Prostate gland (tissue), 2 donors: ENCODE measurements around the gene DKK3. TPM values are rescaled to one million over a fixed set of nuclear protein-coding genes. Genes with fewer than 3 reads are reported as not detected.

Experiments used
- DNase-seq: peaks from one replicate; pipeline ENCODE4 v3.0.0-alpha.2; 2019; ENCODE audit warnings: low spot score
- H3K27ac ChIP-seq, 2 donors: fragments of 200-600 bp; sonication (generic); 2 replicates each; pipeline ENCODE4 v1.5.1; 2017 to 2019
- H3K27me3 ChIP-seq: fragments of 200-600 bp; sonication (generic); replicated peaks from 2 replicates; pipeline ENCODE4 v1.5.1; 2019; ENCODE audit not compliant: insufficient read depth
- H3K36me3 ChIP-seq, 2 donors: fragments of 200-600 bp; sonication (generic); 1 replicate in 1 of 2; 2 replicates in 1 of 2; pipeline versions ENCODE4 v1.5.1 to v1.8.1; 2017 to 2019
- H3K4me1 ChIP-seq: fragments of 200-600 bp; sonication (generic); replicated peaks from 2 replicates; pipeline ENCODE4 v1.5.1; 2019
- H3K4me3 ChIP-seq, 2 donors: fragments of 200-600 bp; sonication (generic); 2 replicates each; pipeline ENCODE4 v1.5.1; 2017 to 2019
- H3K9me3 ChIP-seq: fragments of 200-600 bp; sonication (generic); 2 replicates; pipeline ENCODE4 v1.5.1; 2017
- POLR2A ChIP-seq: fragments of 450-650 bp; IDR thresholded peaks from one replicate; pipeline ENCODE4 v1.6.1; 2016; ENCODE audit warnings: antibody characterized with exemption, mild to moderate bottlenecking
- POLR2AphosphoS5 ChIP-seq: sonication (generic); formaldehyde crosslinking; IDR thresholded peaks from one replicate; pipeline ENCODE4 v1.6.1; 2017; ENCODE audit warnings: antibody characterized with exemption
- WGBS: methylation state at CpG from one replicate; pipeline ENCODE4 v1.1.5; 2018; 5-methylcytosine and 5-hydroxymethylcytosine counted together
- intact Hi-C: fragments of 100-400 bp; cut with DNase I; formaldehyde crosslinking; loops from one replicate; pipeline ENCODE4 v1.14.2; 2022
- total RNA-seq, 2 donors: library from RNA; depleted of rRNA; stranded (reverse); fragments of >200 nt; gene quantifications; one replicate each; pipeline ENCODE4 v1.1.0, GENCODE V29; 2016
- TF ChIP-seq, protein P1 (sequence below), 4 experiments: fragments of 200-600 bp in 2 of 4; fragments of 450-650 bp in 2 of 4; sonication (generic) in 2 of 4; IDR thresholded peaks; 1 replicate in 3 of 4; 2 replicates in 1 of 4; pipeline ENCODE4 v1.5.1; 2016 to 2019; ENCODE audit warnings: antibody characterized with exemption in 4 of 4, mild to moderate bottlenecking in 2 of 4, moderate library complexity in 2 of 4

The DKK3 gene
- total RNA-seq, 2 donors from 2014 or later, result 160 to 273 TPM

DNA sequence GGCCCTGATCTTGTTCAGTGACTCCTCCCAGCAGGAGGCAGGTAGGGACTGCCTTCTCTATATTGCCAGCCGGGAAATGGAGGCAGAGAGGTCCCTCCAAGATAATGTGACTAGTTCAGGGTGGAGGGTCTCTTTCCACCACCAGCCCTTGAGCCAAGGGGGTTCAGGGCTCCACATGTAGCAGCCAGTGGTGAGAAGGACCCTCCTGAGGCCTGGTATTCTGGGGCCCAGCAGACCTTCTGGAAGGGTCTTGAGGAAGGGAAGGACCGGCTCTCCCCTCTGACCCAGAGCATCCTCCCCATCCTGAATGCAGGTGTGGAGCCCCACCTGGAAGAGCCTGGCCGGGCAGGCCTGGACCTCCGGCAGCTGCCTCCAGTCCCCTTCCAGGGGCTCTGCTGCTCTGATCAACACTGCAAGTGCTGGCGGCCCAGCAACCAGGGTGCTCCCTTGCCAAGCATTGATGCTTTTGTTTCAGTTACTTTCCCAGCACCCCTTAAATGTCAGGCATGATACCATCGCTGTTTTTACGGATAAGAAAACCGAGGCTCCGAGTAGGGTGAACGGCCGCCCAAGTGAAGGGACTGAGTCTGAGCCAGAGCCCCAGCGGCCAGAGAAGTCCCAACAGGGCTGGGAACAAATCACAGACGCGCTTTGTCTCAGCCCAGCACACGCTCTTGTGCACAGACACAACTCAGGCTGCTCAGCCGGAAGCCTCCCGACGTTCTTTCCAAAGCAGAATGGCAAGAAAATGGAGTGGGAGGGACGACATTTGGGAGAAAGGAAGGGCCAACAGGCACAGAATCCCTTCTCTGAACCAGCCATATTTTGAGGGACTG, 38.8 kb downstream of the DKK3 start:
- no peak overlapping the region for H3K4me3 ChIP-seq
- no peaks in the 10 kb centered on the region for H3K36me3 ChIP-seq
- DNase-seq, result no peak
- TF ChIP-seq, protein P1, sequence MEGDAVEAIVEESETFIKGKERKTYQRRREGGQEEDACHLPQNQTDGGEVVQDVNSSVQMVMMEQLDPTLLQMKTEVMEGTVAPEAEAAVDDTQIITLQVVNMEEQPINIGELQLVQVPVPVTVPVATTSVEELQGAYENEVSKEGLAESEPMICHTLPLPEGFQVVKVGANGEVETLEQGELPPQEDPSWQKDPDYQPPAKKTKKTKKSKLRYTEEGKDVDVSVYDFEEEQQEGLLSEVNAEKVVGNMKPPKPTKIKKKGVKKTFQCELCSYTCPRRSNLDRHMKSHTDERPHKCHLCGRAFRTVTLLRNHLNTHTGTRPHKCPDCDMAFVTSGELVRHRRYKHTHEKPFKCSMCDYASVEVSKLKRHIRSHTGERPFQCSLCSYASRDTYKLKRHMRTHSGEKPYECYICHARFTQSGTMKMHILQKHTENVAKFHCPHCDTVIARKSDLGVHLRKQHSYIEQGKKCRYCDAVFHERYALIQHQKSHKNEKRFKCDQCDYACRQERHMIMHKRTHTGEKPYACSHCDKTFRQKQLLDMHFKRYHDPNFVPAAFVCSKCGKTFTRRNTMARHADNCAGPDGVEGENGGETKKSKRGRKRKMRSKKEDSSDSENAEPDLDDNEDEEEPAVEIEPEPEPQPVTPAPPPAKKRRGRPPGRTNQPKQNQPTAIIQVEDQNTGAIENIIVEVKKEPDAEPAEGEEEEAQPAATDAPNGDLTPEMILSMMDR (IDR thresholded peaks at IDR 0.05), result no peak
- TF ChIP-seq POLR2A (no peak), POLR2AphosphoS5 (no peak)
- H3K4me1 ChIP-seq, result no peaks in the 10 kb centered on the region
- WGBS, result 73% methylated on average over 19 of the region's 19 CpGs
- H3K27me3 ChIP-seq, result no peaks in the 10 kb centered on the region
- intact Hi-C loops, result no loop called here
- no peaks in the 10 kb centered on the region for H3K9me3 ChIP-seq
- no peak overlapping the region for H3K27ac ChIP-seq

DNA sequence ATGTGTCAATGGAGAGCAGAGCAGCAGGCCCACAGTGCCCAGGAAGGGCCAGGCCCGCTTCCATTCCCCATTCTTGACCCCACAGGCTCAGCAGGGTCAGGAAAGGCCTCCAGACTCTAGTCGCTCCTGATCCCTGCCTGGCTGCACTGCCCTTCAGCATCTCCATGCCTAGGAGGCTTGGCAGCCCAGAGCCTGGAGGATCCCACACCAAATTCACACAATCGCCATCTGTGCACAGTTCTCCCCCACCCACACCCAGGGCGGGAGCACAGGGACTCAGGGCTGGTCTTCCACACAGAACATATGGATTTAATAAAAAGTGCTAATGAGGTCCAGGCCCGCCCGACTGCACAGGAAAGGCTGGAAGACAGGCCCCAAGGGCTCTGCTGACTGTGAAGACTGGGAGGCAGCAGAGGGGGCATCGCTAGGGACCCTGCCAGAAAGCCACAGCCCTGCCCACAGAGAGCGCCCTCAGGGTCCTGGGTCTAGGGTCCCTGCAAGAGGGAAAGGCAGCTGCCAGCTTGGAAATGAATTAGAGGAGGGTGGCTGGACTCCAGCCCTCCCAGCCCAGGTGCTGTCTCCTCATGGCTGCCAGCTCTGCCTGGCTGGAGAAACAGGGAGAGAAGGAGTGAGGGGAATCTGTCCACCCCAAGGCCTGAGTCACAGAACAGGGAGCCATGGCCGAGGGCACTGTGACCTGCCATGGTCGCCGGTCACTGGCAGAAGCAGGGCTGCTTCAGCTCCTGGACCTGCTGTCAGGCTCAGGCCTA, 39.7 kb downstream of the DKK3 start:
- Histone ChIP-seq H3K4me1 (no peaks in the 10 kb centered on the region), H3K4me3 (no peak overlapping the region), H3K9me3 (no peaks in the 10 kb centered on the region), H3K27me3 (no peaks in the 10 kb centered on the region), H3K36me3 (no peaks in the 10 kb centered on the region), H3K27ac (no peak overlapping the region)
- TF ChIP-seq, protein P1 (IDR thresholded peaks at IDR 0.05), result no peak
- TF ChIP-seq POLR2A, result no peak
- no peak for TF ChIP-seq POLR2AphosphoS5
- WGBS, result 76% methylated on average over 11 of the region's 11 CpGs
- intact Hi-C loops, result no loop called here
- DNase-seq, result no peak

DNA sequence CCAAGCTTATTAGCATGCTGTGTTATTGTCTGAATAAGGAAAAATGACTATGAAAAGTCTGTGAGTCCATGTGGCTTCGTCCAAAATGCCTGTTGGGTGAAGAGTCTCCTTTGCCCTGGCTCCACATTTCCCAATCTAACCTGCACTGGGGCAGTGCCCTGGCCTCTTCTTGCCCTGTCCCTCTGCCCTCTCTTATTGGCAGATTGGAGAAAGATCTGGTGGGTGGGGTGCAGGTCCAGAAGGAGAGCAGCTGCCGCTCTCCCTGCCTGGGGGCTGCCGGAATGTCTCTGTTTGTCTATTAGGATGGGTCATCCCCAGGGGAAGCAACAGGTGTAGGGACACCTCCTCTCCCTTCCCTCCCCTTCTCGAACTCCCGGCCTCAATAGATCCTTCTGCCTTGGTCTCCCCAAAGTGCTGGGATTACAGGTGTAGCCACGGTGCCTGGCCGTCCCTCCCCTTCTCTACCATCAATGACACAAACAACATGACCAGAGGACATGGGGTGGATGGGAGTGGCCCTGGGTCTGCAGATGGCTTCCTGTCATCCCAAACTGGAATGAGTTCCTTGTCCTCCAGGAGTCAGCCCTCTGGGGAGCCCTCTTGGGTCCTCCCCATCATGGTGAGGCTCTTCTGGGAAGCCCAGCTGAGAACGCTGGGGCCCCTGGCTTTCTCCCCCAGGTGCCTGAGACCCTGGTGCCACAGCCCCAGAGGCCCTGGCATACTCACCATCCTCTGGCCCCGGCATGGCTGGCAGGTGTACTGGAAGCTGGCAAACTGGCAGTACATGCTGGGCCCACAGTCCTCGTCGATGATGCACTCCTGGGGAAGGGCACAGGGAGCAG, 40.5 kb downstream of the DKK3 start:
- Histone ChIP-seq H3K4me3 (no peak overlapping the region), H3K27ac (no peak overlapping the region), H3K9me3 (no peaks in the 10 kb centered on the region), H3K27me3 (no peaks in the 10 kb centered on the region), H3K4me1 (no peaks in the 10 kb centered on the region), H3K36me3 (no peaks in the 10 kb centered on the region)
- 96% methylated on average over 11 of the region's 11 CpGs for WGBS
- DNase-seq, result no peak
- TF ChIP-seq, protein P1 (IDR thresholded peaks at IDR 0.05), result no peak
- TF ChIP-seq POLR2A (no peak), POLR2AphosphoS5 (no peak)
- intact Hi-C loops, result no loop called here

DNA sequence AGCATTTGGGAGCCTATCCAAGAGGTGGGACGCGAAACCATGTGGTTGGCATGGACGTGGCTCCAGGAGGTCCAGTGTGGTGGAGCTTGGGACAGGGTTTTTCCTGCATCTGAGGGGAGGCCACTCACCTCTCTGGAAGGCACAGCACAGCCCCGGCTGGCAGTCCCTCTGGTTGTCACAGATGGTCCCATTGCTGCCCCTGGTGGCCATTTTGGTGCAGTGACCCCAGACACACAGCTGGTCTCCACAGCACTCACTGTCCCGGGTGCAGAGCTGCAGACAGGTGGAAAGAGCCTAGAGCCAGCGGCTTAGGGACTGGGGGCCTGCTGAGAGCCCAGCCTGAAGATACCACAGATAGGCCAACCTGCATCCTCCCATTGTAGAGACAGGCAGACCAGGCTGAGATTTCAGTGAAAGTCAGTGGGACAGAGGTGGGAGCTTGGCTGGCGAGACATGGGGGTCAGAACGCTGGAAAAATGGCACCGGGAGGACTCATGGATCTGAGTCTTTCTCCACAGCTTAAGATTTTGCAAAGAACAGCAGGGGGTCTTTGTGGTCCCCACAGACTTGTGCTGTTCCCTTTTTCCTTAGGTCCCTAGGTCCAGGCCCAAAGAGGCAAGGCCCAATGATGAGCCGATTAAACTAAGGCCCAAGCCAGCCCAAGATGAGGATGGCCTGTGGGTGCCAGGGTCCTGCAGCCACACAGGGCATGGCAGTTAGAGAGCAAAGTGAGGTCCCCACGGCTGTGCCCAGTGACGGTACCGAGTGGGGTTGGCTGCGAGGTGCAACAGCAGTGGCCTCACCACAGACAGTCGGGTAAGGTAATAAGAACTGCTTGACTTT, 41.4 kb downstream of the DKK3 start:
- Histone ChIP-seq H3K36me3 (no peaks in the 10 kb centered on the region), H3K4me1 (no peaks in the 10 kb centered on the region), H3K27ac (no peak overlapping the region), H3K9me3 (no peaks in the 10 kb centered on the region), H3K27me3 (no peaks in the 10 kb centered on the region), H3K4me3 (no peak overlapping the region)
- intact Hi-C loops, result no loop called here
- TF ChIP-seq POLR2AphosphoS5, result no peak
- TF ChIP-seq, protein P1 (IDR thresholded peaks at IDR 0.05), result peak; percentile 22 to 66 (median 46)
- 73% methylated on average over 15 of the region's 15 CpGs for WGBS
- peak; percentile 33 for DNase-seq
